Upper lobe of left lung (tissue), 4 donors: ENCODE data around the gene LYST.

Experiments used
- POLR2A ChIP-seq, 4 donors: fragments of 450-650 bp; IDR thresholded peaks; one replicate each; pipeline ENCODE4 v1.5.1; 2016 to 2017; ENCODE audit warnings: antibody characterized with exemption in 4 of 4, mild to moderate bottlenecking in 2 of 4
- TF ChIP-seq, protein P1 (sequence below), 6 experiments: fragments of 450-650 bp in 4 of 6; fragments of 200-600 bp in 2 of 6; sonication (generic) in 2 of 6; IDR thresholded peaks; one replicate each; pipeline ENCODE4 v1.5.1; 2016 to 2019; ENCODE audit warnings: antibody characterized with exemption in 6 of 6

DNA sequence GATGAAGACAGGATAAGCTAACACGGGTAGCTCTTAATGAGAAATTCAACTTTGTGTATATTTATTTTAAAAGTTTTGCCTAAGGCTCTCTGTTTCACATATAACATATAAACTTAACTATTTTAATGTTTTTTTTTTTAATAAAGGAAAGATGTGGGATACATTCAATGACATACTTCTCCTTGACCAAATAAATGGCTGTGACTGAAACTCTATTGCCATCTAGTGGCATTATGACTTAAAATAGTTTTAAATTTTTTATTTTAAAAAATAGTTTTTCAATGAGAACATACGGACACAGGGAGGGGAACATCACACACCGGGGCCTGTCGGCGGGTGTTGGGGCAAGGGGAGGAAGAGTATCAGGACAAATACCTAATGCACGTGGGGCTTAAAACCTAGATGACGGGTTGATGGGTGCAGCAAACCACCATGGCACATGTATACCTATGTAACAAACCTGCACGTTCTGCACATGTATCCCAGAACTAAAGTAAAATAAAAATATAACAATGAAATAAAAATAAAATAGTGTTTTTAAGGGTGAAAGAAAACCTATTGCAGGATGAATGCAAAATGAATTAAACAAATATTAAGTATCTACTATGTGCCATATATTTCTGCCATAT, 83.4 kb downstream of the LYST start:
- no peak for TF ChIP-seq POLR2A (IDR thresholded peaks at IDR 0.05)
- TF ChIP-seq, protein P1, sequence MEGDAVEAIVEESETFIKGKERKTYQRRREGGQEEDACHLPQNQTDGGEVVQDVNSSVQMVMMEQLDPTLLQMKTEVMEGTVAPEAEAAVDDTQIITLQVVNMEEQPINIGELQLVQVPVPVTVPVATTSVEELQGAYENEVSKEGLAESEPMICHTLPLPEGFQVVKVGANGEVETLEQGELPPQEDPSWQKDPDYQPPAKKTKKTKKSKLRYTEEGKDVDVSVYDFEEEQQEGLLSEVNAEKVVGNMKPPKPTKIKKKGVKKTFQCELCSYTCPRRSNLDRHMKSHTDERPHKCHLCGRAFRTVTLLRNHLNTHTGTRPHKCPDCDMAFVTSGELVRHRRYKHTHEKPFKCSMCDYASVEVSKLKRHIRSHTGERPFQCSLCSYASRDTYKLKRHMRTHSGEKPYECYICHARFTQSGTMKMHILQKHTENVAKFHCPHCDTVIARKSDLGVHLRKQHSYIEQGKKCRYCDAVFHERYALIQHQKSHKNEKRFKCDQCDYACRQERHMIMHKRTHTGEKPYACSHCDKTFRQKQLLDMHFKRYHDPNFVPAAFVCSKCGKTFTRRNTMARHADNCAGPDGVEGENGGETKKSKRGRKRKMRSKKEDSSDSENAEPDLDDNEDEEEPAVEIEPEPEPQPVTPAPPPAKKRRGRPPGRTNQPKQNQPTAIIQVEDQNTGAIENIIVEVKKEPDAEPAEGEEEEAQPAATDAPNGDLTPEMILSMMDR (IDR thresholded peaks at IDR 0.05), result no peak
